HUDEP-2 (cell line): ENCODE measurements around the gene MKS1.
A peak's percentile ranks its signal among the peaks of the same experiment; 100 is the strongest.

Source experiments
- DNase-seq, 76 experiments: peaks; one replicate each; lab custom pipeline; 2025; ENCODE audit not compliant: unreplicated experiment in 76 of 76; lab: John Stamatoyannopoulos, UW

MKS1 gene

GRCh38 chr17:58245428-58246103 lies 26.5 kb upstream of the MKS1 start:
- peak in 1 of 76 experiments; percentile 3 for DNase-seq

GRCh38 chr17:58244963-58245362 lies 25.9 kb upstream of the MKS1 start:
- no peak for DNase-seq

GRCh38 chr17:58242171-58242784 lies 23.2 kb upstream of the MKS1 start:
- no peak for DNase-seq

- no peak for DNase-seq
Measured at GRCh38 chr17:58239987-58240386, 20.9 kb upstream of the MKS1 start.

- no peak for DNase-seq
Measured at GRCh38 chr17:58238147-58238634, 19.1 kb upstream of the MKS1 start, which contains the start of gene LPO. Gene LPO (plus strand): TSS chr17:58238584. CDS start chr17:58242980, 4,396 bp downstream.

GRCh38 chr17:58236394-58236793 lies 17.3 kb upstream of the MKS1 start:
- DNase-seq, result peak in 35 of 76 experiments; percentile 3 to 64 (median 30)

- DNase-seq, result peak in 1 of 76 experiments; percentile 21
Measured at GRCh38 chr17:58235821-58236220, 16.8 kb upstream of the MKS1 start.

GRCh38 chr17:58234512-58234911 lies 15.5 kb upstream of the MKS1 start:
- DNase-seq, result no peak

GRCh38 chr17:58233543-58233942 lies 14.5 kb upstream of the MKS1 start:
- no peak for DNase-seq

GRCh38 chr17:58232707-58233156 lies 13.7 kb upstream of the MKS1 start:
- DNase-seq, result peak in 1 of 76 experiments; percentile 8

- no peak for DNase-seq
Measured at GRCh38 chr17:58231641-58232040, 12.6 kb upstream of the MKS1 start.

- no peak for DNase-seq
Measured at GRCh38 chr17:58229881-58230280, 10.8 kb upstream of the MKS1 start.

GRCh38 chr17:58229384-58229783 lies 10.3 kb upstream of the MKS1 start:
- DNase-seq, result no peak

- DNase-seq, result no peak
Measured at GRCh38 chr17:58228679-58229078, 9.6 kb upstream of the MKS1 start.

- no peak for DNase-seq
Measured at GRCh38 chr17:58227733-58228132, 8.7 kb upstream of the MKS1 start.

GRCh38 chr17:58224315-58224714 lies 5.3 kb upstream of the MKS1 start:
- peak in 1 of 76 experiments; percentile 4 for DNase-seq

GRCh38 chr17:58219789-58220183 lies 731 bp upstream of the MKS1 start:
- DNase-seq, result no peak

GRCh38 chr17:58217766-58218165 lies 1.3 kb downstream of the MKS1 start:
- DNase-seq, result peak in 14 of 76 experiments; percentile 7 to 51 (median 20)

- peak in 69 of 76 experiments; percentile 12 to 82 (median 49) for DNase-seq
Measured at GRCh38 chr17:58215685-58216084, 3.4 kb downstream of the MKS1 start.

GRCh38 chr17:58210922-58211321 lies 8.1 kb downstream of the MKS1 start:
- peak in 1 of 76 experiments; percentile 7 for DNase-seq

- DNase-seq, result no peak
Measured at GRCh38 chr17:58208344-58208743, 10.7 kb downstream of the MKS1 start.

GRCh38 chr17:58207451-58207850 lies 11.6 kb downstream of the MKS1 start:
- DNase-seq, result no peak
